ENCODE results near the gene ITGA8.

ITGA8 gene

DNA sequence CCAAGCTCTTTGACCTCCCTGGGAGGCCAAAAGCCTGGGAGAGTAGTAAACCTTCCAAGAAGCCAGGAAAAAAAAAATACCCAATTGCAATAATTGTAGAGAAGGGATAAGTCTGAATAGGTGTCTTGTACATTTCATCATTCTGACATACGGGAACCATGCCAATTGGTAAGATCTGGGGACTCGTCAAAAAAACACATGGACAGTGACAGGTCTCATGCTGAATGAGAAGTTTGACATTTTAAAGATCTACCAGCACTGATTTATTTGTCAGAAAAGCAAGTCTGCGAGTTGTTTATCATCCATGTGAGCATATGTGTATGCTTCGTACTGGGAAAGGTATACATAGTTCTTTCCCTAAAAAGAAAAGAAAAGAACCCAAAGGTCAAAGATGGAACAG lies 4.1 kb upstream of the ITGA8 start:
- H3K36me3 ChIP-seq: no peaks in the 10 kb centered on the region
- no peak overlapping the region for H3K4me3 ChIP-seq
- no peaks in the 10 kb centered on the region for H3K27me3 ChIP-seq
- TF ChIP-seq, protein P1, sequence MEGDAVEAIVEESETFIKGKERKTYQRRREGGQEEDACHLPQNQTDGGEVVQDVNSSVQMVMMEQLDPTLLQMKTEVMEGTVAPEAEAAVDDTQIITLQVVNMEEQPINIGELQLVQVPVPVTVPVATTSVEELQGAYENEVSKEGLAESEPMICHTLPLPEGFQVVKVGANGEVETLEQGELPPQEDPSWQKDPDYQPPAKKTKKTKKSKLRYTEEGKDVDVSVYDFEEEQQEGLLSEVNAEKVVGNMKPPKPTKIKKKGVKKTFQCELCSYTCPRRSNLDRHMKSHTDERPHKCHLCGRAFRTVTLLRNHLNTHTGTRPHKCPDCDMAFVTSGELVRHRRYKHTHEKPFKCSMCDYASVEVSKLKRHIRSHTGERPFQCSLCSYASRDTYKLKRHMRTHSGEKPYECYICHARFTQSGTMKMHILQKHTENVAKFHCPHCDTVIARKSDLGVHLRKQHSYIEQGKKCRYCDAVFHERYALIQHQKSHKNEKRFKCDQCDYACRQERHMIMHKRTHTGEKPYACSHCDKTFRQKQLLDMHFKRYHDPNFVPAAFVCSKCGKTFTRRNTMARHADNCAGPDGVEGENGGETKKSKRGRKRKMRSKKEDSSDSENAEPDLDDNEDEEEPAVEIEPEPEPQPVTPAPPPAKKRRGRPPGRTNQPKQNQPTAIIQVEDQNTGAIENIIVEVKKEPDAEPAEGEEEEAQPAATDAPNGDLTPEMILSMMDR (IDR thresholded peaks at IDR 0.05): no peak
- intact Hi-C loops (cut with DNase I; ENCODE audit: low total_unique reads): loop anchor here (5.0 kb wide), 2 partner anchors 98 to 292 kb away; no protein-coding TSS in a partner anchor
- H3K4me1 ChIP-seq: peaks cover 7 to 65% (median 27%) of the 10 kb centered on the region in 4 donors
- no peak for DNase-seq
- H3K9me3 ChIP-seq: no peaks in the 10 kb centered on the region
- H3K27ac ChIP-seq: peak overlapping the region; percentile 65 to 95

DNA sequence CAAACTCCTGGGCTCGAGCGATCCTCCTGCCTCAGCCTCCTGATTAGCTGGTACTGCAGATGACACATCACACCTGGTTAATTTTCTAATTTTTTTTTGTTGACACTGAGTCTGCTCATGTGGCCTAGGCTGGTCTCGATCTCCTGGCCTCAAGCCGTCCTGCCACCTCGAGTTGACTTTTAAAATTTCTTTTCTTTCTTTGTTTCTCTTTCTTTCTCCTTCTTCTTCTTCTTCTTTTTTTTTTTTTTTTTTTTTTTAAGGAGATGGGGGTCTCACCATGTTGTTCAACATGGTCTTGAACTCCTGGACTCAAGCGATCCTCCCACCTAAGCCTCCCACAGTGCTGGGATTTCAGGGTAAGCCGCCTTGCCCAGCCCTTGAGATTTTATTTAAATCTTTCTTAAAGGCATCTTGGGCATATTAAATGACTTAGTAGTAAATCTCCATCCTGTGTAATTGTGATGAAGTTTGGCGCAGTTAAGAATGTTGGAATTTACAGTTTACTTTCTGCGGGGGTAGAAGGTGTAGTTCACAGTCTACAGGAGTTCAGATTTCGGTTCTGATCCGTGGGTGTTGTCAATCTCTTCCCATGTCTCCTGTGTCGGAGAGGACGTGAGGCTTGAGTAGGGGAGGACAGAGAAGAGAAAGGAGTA lies 1.0 kb upstream of the ITGA8 start:
- intact Hi-C loops (cut with DNase I; ENCODE audit: low total_unique reads): loop anchor here (5.0 kb wide), 2 partner anchors 102 to 288 kb away; no protein-coding TSS in a partner anchor

DNA sequence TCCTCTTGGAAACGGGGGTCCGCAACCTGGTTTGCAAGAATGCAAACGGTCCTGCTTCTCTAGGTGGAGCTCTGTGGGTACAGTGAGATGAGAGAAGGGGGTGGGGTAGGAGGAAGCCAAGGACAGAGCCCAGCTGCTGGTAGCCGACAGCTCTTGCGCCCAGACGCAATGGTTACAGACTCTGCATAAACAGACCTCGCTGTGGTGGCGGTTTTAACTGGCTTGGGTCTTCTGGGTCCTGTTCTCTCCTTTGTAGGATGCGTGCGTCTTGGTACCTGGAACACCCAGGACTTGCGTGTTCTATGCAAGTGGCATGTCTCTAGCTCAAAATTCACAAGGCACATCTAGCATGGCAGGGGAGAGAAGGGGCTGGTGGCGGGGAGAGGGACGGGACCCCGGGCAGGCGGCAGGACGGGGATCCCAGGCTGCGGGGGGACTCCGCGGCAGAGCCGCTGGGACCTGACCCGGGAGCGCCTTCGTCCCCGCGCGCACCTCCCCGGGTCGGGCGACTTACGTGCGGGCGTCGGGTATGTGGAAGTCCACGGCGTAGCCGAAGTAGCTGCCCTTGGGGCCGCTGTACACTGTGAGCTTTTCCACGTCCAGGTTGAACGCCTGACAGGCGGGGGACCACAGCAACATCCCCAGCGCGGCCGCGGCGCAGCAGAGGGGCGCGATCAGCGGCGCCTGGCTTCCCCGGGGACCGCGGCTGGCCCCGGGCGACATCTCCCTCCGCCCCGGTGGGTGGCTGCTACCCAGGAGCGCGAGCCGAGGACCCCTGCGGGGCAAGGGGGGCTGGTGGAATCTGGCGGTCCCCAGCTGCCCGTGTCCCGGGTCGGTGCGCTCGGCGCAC lies 448 bp downstream of the ITGA8 start:
- Histone ChIP-seq H3K27ac (peak overlapping the region; percentile 94 to 95), H3K36me3 (no peaks in the 10 kb centered on the region), H3K4me1 (peaks cover 0 to 66% (median 22%) of the 10 kb centered on the region in 4 donors), H3K9me3 (no peaks in the 10 kb centered on the region), H3K27me3 (no peaks in the 10 kb centered on the region), H3K4me3 (peak overlapping the region; percentile 85 to 97)
- TF ChIP-seq, protein P1 (IDR thresholded peaks at IDR 0.05): no peak
- DNase-seq: no peak
- intact Hi-C loops (cut with DNase I; ENCODE audit: low total_unique reads): loop anchor here (5.0 kb wide), 1 partner anchor 132 kb away; no protein-coding TSS in a partner anchor

More for the DNA sequence above, 1.0 kb upstream of the ITGA8 start:
- DNase-seq: no peak
- Histone ChIP-seq H3K4me1 (peaks cover 5 to 66% (median 27%) of the 10 kb centered on the region in 4 donors), H3K27ac (peak overlapping the region; percentile 94 to 95), H3K27me3 (no peaks in the 10 kb centered on the region), H3K4me3 (peak overlapping the region in 1 of 2 donors; percentile 85), H3K9me3 (no peaks in the 10 kb centered on the region), H3K36me3 (no peaks in the 10 kb centered on the region)
- TF ChIP-seq, protein P1 (IDR thresholded peaks at IDR 0.05): no peak

DNA sequence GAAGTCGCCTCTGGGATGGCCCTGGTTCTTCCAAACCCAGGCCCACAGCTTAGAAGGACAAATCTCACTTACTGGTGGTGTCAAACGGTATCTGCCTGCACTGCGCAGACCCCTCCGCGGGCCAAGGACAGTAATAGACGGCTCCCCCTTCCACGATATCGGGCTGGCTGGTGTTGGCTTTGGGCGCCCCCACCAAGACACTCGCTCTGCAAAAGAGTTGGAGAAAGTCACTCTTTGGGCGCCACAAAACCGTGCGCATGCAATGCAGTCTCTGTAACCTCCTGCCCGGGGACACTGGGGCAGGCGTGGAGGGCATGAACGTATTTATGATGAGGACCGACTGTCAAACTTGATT lies 1.1 kb downstream of the ITGA8 start:
- no peaks in the 10 kb centered on the region for H3K9me3 ChIP-seq
- H3K36me3 ChIP-seq: no peaks in the 10 kb centered on the region
- H3K27me3 ChIP-seq: no peaks in the 10 kb centered on the region
- peak overlapping the region; percentile 94 to 95 for H3K27ac ChIP-seq
- H3K4me3 ChIP-seq: peak overlapping the region; percentile 85 to 97
- DNase-seq: no peak
- peaks cover 0 to 66% (median 25%) of the 10 kb centered on the region in 4 donors for H3K4me1 ChIP-seq
- TF ChIP-seq, protein P1 (IDR thresholded peaks at IDR 0.05): no peak
- intact Hi-C loops (cut with DNase I; ENCODE audit: low total_unique reads): loop anchor here (5.0 kb wide), 1 partner anchor 131 kb away; no protein-coding TSS in a partner anchor

DNA sequence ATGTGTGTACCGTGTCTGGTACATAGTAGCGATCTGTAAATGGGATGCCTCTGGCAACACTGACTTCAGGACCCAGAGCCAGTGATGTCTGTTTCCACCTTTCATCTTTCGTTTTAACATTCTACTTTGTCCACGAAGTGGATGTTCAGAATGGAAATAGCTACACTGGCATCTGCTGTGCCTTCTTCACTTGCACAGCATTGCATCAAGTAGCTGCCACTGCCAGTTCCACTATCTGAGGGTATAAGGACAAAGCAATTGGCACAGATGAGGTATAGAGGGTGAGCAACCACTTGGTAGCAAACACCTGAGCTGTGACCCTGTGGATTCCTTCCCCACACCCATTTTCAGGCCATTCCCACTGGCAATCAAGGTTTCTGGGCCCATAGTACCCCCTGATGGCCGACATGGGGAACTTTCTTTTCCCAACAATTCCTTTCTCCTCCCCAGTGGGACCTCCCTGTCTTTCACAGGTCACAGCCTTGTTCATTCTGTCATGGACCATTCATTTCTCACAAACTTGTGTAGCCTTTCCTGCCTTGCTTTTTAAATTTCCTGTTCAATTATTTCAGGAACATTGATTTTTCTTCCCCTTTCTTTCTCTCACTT lies 4.0 kb downstream of the ITGA8 start:
- no peaks in the 10 kb centered on the region for H3K36me3 ChIP-seq
- peak overlapping the region; percentile 94 to 95 for H3K27ac ChIP-seq
- H3K27me3 ChIP-seq: no peaks in the 10 kb centered on the region
- H3K4me1 ChIP-seq: peaks cover 0 to 66% (median 23%) of the 10 kb centered on the region in 4 donors
- DNase-seq: no peak
- TF ChIP-seq, protein P1 (IDR thresholded peaks at IDR 0.05): peak; percentile 67 to 68
- peak overlapping the region; percentile 85 to 97 for H3K4me3 ChIP-seq
- intact Hi-C loops (cut with DNase I; ENCODE audit: low total_unique reads): loop anchor here (5.0 kb wide), 1 partner anchor 128 kb away; no protein-coding TSS in a partner anchor
- H3K9me3 ChIP-seq: no peaks in the 10 kb centered on the region
